Fibroblast of the conjunctiva (primary cell): ENCODE data around the gene FGD5.

Experiments
- DNase-seq: peaks from one replicate; pipeline ENCODE4 v3.0.0-alpha.2; 2010; ENCODE audit warnings: low read depth

Gene FGD5

GRCh38 chr3:14829811-14830210 lies 11.0 kb downstream of the FGD5 start:
- DNase-seq, result no peak

- DNase-seq, result no peak
These were observed 13.2 kb downstream of the FGD5 start for GRCh38 chr3:14831916-14832450.

GRCh38 chr3:14832975-14833722 lies 14.4 kb downstream of the FGD5 start:
- DNase-seq, result no peak

GRCh38 chr3:14834121-14834520 lies 15.4 kb downstream of the FGD5 start:
- no peak for DNase-seq

- no peak for DNase-seq
These were observed 16.2 kb downstream of the FGD5 start for GRCh38 chr3:14834807-14835466.

GRCh38 chr3:14836049-14836468 lies 17.3 kb downstream of the FGD5 start:
- peak; percentile 13 for DNase-seq

- no peak for DNase-seq
These were observed 18.6 kb downstream of the FGD5 start for GRCh38 chr3:14837186-14837877.

- no peak for DNase-seq
These were observed 19.1 kb downstream of the FGD5 start for GRCh38 chr3:14837878-14838258.

- no peak for DNase-seq
These were observed 20.5 kb downstream of the FGD5 start for GRCh38 chr3:14839236-14839635.

GRCh38 chr3:14841836-14842235 lies 23.1 kb downstream of the FGD5 start:
- DNase-seq, result no peak

- no peak for DNase-seq
These were observed 23.5 kb downstream of the FGD5 start for GRCh38 chr3:14842277-14842676.

- DNase-seq, result no peak
These were observed 24.6 kb downstream of the FGD5 start for GRCh38 chr3:14843321-14843720.

- DNase-seq, result no peak
These were observed 25.8 kb downstream of the FGD5 start for GRCh38 chr3:14844386-14845170.

GRCh38 chr3:14845180-14845579 lies 26.4 kb downstream of the FGD5 start:
- DNase-seq, result no peak

- no peak for DNase-seq
These were observed 27.1 kb downstream of the FGD5 start for GRCh38 chr3:14845826-14846225.

GRCh38 chr3:14846226-14846880 lies 27.6 kb downstream of the FGD5 start:
- DNase-seq, result no peak

- DNase-seq, result no peak
These were observed 29.1 kb downstream of the FGD5 start for GRCh38 chr3:14847613-14848541.

- DNase-seq, result no peak
These were observed 30.1 kb downstream of the FGD5 start for GRCh38 chr3:14848906-14849305.

- no peak for DNase-seq
These were observed 31.0 kb downstream of the FGD5 start for GRCh38 chr3:14849638-14850230.

- DNase-seq, result no peak
These were observed 33.4 kb downstream of the FGD5 start for GRCh38 chr3:14852058-14852594.
